ENCODE data around the gene PALD1. TPM values are rescaled to one million over a fixed set of nuclear protein-coding genes. Genes with fewer than 3 reads are reported as not detected.

PALD1 gene
- 38.7 and 54.8 TPM in 2 replicates for total RNA-seq

DNA sequence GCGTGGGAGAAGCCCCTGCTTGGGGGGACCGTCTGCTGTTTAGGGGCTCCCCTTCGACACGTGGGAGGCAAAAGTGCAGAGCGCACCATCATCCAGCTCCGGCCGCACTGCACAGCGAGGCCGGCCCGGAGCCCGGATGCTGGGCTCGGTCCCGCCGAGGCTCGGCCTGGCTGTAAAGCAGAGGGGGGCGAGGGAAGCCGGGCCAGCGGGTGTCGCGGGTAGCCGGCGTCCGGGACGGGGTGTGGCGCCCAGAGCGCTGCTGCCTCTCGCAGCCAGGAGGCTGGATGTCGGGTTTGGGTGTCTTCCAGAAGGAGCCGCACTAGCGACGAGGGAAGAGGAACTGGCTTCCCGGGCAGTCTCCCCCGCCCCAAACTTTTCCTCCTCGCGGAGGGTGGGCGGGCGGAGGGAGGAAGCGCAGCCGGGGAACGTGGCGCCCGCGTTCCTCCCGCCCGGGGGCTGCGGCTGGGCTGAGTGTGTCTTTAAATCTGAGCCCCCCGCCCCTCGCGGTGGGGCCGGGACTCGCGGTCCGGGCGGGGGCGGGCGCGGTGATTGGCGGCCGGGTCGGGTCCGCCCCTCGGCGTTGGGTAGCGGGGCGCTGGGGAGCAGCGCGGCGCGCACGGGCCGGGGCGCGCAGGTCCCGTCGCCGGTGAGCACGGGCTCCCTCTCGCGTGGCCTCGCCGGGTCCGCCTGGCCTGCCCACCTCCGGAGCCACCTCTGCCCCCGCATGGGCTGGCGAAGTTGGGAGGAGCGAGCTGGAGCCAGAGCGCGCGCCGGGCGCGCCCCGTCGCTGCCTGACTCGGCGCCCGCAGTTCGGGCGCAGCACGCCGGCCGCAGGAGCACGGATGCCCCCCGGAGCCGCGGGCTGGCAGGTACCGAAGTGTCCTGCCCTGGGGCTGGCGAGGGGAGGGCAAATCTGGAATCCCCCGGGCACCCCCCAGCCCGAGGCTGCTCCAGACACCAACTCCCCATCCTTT, at the start of gene PALD1:
PALD1 (plus strand) TSS at position 577 of the 974 bp plus-strand sequence. CDS start 47,185 bp downstream, outside the sequence.

DNA sequence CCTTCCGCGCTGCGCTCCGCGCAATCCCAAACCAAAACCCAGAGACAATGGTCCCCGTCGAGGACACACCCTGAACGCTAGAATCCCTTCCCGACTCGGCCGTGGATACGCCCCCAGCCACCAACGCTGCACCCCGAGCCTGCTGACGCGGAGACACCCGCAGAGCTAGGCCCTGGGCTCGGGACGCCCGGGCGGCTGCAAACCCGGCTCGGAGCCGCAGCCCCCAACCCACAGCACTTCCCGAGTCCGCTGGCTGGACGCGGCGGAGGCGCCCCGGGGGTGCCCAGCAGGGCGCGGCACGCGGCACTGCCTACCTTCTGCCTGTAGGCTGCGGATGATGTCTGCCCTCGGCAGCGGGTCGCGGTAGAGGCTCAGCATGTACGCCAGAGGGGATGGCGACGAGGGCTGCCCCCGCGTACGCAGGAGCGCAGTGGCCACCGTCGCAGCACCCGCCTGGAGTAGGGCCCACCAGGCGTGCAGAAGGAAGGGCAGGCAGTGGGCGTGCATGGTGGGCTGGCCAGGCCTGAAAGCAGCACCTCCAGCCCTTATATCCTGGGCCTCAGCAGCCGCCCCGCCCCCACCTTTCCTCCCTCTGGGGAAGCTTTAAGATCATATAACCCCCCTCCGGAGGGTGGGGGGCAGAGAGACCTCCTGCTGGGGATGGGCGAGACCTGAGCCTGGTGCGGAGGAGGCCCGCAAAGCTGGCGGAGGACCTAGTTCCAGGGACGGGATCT, 37.2 kb upstream of the PALD1 start, which contains the start of gene NODAL:
NODAL (minus strand) TSS at position 521 of the 734 bp plus-strand sequence; CDS start at position 507, 14 bp downstream.

DNA sequence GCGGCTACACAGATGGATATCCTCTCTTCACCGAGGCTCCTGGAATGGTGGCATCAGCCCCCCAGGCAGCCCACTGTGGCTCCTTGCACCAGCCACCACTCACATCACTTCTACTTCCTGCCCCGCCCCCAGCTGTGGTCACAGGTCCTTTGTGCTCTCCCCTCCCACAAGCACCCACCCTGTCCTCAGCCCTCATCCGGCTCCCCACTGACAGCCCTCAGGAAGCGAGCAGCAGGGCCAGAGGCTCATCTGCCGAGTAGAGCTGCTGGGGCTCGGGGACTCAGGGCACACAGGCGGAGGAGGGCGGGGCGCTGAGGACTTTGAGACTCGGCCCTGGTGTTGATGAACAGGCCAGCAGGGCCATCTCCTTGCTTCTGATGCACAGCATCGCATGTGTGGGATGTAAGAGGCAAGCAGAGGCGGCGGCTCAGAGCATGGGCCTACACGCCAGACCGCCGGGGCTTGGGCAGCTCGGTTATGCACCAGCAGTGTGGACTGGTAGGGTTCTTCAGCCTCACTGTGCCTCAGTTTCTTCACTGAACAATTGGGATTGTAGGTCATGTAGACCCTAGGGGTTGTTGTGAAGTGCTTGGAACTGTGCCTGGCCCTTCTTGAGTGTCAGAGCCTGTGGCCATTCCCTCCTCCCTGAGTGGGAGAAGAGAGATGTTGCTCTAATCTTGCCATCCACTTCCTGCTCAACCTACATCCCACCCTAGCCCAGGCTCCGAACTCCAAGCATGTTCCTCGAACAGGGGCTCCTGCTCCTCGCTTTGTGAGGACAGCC, 124.3 kb downstream of the PALD1 start, which contains the start of gene PRF1:
PRF1 (minus strand) TSS at position 77 of the 784 bp plus-strand sequence. CDS start 1,839 bp downstream, outside the sequence.

Other genes starting within 250 kb of the PALD1 start
- gene PPA1, start 245.3 kb upstream of the PALD1 start, total RNA-seq = 281 and 329 TPM in 2 replicates
- not detected in 2 replicates for gene NPFFR1, start 194.8 kb upstream of the PALD1 start, total RNA-seq
- gene LRRC20, start 96.1 kb upstream of the PALD1 start, total RNA-seq = 4.3 and 12.8 TPM in 2 replicates
- gene EIF4EBP2, start 74.6 kb upstream of the PALD1 start, total RNA-seq = 60.2 and 62.4 TPM in 2 replicates
- not detected in 2 replicates for gene NODAL, start 37.1 kb upstream of the PALD1 start, total RNA-seq
- not detected in 2 replicates for gene PRF1, start 124.0 kb downstream of the PALD1 start, total RNA-seq
- not detected in 2 replicates for gene ADAMTS14, start 193.7 kb downstream of the PALD1 start, total RNA-seq